GM18511 (cell line): Measurements from ENCODE around the gene SDK2.

ENCODE experiments used
- ATAC-seq: cut with Tn5 transposase; IDR thresholded peaks from one replicate; pipeline ENCODE4 v1.9.1; 2021; ENCODE audit warnings: mild to moderate bottlenecking, moderate library complexity; ENCODE audit not compliant: unreplicated experiment

Gene SDK2, protein sequence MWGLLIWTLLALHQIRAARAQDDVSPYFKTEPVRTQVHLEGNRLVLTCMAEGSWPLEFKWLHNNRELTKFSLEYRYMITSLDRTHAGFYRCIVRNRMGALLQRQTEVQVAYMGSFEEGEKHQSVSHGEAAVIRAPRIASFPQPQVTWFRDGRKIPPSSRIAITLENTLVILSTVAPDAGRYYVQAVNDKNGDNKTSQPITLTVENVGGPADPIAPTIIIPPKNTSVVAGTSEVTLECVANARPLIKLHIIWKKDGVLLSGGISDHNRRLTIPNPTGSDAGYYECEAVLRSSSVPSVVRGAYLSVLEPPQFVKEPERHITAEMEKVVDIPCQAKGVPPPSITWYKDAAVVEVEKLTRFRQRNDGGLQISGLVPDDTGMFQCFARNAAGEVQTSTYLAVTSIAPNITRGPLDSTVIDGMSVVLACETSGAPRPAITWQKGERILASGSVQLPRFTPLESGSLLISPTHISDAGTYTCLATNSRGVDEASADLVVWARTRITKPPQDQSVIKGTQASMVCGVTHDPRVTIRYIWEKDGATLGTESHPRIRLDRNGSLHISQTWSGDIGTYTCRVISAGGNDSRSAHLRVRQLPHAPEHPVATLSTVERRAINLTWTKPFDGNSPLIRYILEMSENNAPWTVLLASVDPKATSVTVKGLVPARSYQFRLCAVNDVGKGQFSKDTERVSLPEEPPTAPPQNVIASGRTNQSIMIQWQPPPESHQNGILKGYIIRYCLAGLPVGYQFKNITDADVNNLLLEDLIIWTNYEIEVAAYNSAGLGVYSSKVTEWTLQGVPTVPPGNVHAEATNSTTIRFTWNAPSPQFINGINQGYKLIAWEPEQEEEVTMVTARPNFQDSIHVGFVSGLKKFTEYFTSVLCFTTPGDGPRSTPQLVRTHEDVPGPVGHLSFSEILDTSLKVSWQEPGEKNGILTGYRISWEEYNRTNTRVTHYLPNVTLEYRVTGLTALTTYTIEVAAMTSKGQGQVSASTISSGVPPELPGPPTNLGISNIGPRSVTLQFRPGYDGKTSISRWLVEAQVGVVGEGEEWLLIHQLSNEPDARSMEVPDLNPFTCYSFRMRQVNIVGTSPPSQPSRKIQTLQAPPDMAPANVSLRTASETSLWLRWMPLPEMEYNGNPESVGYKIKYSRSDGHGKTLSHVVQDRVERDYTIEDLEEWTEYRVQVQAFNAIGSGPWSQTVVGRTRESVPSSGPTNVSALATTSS (N-terminal part only)

DNA sequence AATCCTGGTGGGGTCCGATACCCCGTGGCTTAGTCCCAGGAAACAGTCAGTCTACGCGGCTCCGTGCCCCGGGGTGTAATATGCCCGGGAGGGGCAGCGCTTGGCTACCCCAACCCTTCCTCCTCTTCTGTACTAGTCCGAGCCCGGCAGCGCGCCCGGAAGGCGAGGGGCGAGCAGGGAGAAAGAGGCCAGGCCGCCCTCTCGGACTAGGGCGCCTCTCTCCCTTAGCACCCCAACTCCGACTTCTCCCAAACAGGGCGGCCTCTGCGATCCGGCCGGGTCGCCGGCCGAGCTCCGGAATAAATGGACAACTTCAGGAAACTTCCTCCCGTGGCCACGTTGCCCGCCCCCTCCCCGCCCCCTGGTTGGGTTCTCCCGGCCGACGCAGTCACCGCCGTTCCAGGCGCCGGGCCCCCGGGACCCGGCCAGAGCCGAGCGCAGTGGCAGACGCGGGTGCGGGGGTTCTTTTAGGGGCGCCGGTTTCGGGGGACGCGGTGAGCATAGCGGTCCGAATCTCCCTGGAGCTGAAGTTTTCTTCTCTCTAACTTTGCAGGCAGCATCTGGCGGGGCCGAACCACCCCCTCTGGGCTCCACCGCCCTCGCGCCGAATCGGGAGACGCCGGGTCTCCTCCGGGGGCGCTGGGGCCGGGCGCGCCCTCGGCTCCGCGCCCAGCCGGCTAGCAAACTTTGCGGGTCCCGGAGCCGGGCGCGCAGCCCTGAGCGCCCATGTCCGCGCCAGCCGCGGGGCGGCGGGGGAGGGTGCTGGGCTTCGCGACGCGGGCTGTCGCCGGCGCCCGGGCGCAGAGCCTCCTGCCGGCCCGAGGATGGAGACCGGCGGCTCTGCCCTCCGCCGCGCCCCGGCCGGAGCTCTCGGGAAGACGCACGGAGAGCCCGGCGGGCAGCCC is at the start of gene SDK2:
Gene SDK2 (minus strand): TSS at position 301 of the 905 bp plus-strand sequence. CDS start 357 bp downstream, outside the sequence.
- ATAC-seq: no peak

DNA sequence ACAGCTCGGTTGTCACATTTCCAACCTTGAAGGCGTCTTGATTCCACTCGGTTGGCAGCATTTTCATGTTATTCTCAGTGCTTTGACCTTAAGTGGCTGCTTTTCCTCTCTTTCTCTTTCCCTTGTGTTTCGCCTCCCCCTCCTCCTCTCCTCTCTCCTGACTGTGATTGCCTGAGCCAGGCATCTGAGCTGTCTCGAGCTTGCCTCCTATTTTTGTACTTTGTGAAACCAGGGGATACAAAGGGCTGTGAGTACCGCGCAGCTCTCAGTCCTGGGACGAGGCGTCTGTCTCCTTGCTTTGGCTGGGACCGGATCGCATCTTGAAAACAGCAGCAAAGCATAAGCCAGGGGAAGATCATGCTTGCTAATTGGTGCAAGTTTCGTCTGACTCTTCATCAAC is 48.8 kb upstream of the SDK2 start:
- no peak for ATAC-seq

DNA sequence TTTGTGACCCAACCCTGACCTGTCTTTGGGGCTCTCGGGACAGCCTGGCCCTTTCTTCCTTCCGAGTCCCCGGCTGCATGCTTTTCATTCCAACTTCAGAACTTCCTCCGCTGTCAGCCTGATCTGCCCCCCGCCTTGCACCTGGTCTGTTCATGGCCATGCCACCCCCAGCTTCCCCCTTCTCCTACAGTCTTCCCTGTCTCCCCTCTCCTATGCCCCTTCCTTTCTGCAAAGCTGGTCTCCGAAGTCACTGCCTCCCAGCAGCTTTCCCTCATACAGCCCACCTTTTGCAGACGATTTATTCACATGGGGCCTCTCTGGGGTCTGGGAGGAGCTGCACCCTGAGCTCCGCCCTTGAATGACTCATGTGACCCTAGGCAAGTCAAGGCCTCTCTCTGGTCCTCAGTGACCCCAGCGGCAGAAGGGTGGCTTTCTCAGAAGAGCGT is 47.1 kb upstream of the SDK2 start:
- ATAC-seq: no peak

DNA sequence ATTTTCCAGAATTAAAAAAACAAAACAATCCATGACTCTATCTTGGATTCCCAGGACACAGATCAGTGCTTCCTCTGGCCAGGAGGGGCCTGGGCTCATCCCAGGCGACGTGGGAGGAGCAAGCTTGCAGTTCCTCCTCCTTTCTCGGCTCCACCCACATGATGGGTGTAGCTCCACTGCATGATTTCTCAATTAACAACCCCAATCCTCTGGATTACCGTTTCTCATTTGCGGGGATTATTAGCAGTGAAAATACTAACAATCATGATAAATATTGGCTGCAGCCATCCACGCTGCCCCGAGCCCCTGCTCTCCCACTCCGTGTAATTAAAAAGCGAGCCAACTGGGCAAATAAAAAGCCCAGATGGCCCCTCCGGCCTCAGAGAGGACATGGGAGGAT is 46.4 kb upstream of the SDK2 start:
- no peak for ATAC-seq

DNA sequence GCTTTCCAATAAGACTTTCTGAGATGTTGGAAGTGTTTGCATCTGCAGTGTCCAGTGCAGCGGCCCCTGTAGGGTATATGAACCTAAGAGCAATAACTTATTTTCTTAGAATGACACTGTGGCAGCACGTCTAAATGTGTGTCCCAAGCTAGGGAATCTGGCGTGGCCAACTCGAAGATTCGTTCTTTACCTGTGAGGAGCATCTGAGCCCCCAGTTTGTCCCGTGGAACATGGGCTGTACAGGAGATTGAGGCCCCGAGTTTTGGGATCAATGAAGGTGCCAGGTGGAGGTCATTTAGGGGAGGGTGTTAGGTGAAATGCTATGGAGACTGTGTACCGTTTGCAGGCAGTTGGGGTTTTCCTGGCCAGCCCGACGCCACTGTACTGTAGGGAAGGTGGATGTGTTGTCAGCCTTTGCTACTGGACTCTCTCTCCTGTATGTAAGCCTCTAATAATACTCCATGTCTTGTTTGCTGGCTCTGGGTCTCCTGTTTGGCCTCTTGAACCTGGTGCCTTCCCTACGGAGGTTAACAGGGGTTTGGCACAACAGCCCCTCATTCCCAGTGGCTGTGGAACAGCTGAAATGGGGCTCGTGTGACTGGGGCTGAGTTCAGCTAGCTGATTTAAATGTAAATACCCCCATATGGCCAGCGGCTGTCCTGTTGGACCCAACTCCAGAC is 45.5 kb upstream of the SDK2 start:
- no peak for ATAC-seq

DNA sequence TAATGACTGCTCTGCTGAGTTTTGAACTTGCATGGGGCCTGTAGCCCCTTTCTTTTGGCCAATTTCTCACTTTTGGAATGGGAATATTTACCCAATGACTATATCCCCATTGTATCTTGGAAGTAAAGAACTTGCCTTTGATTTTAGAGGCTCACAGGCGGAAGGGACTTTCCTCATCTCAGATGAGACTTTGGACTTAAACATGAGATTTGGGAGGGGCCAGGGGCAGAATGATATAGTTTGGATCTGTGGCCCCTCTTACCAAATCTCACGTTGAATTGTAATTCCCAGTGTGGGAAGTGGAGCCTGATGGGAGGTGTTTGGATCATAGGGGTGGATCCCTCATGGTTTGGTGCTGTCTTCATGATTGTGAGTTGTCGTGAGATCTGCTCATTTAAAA is 42.7 kb upstream of the SDK2 start:
- ATAC-seq: no peak

DNA sequence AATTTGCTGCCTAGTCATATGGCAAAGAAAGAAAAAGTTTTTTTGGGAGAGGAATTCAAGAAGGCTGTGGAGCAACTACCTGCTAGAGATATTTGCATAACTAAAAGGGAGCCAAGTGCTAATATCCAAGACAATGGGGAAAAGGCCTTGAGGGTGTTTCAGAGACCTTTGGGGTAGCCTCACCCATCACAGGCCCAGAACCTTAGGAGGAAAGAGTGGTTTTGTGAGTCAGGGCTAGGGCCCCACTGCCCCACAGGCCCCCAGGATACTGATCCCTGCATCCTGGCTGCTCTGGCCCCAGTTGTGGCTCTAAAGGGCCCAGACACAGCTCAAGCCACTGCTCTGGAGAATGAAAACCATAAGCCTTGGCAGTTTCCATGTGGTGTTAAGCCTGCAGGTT is 41.9 kb upstream of the SDK2 start:
- ATAC-seq: no peak

DNA sequence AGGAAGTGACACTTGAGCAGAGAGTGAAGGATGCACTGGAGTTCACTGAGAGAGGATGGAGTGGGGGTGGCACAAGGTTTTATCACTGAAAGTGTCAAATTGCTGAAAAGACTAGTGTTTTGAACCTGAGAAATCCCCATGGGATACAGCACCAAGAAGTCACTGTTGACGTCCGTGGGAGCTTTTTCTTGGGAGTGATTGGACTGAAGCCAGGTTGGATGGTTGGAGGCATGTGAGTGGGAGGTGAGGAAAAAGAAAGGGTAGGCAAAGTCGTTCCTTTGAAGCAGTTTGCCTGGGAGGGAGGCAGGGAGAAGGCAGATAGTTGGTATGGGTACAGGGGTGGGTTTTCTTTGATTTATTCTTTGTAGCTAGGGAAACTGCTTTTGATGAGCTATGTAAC is 39.9 kb upstream of the SDK2 start:
- no peak for ATAC-seq

DNA sequence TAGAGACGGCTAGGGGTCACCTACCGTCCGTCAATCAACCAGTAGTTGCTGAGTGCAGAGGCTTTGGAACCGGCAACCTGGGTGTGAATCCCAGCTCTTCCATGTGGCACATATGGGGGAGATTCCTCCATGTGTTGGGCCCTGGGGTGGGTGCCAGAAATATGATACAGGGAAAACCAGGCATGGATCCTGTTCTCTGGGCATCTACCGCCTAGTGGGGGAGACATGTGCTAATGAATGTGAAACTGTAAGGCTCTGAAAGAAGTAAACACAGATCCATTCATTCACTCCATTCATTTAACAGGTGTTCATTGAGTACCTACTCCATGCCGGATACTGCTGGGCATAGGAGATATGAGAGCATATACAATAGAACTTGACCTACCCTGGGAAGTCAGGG is 39.5 kb upstream of the SDK2 start:
- no peak for ATAC-seq

DNA sequence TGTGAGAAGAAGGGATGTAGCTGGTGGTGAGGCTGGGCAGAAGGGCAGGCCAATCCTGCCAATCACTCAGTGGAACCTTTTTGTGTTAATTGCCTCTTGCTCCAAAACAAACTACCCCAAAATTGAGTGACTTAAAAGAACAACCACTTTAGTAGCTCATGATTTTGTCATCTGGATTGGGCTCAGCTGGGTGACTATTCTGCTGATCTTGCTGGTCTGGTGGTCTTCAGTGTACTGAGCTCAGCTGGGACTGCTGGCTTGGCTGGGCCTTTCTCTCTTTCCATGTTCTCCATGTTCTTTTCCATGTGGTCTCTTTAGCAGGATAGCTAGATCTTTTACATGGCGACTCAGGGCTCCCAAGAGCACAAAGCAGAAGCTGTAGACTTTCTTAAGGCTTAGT is 37.7 kb upstream of the SDK2 start:
- no peak for ATAC-seq

DNA sequence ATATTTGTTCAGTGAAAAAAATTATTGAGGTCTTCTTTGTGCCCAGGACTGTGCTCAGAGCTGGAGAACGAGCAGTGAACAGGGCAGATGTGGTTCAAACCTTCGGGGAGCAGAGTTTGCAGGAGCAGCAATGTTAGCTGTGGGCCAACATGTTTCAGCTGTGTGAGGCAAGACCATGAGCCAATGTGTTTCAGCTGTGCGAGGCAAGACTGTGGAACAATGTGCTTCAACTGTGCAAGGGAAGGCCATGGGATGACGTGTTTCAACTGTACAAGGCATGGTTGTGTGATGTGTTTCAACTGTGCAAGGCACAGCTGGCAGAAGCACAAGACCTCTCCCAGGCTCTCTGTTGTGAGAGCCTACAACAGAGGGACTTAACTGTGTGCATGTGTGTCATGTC is 35.2 kb upstream of the SDK2 start:
- no peak for ATAC-seq

DNA sequence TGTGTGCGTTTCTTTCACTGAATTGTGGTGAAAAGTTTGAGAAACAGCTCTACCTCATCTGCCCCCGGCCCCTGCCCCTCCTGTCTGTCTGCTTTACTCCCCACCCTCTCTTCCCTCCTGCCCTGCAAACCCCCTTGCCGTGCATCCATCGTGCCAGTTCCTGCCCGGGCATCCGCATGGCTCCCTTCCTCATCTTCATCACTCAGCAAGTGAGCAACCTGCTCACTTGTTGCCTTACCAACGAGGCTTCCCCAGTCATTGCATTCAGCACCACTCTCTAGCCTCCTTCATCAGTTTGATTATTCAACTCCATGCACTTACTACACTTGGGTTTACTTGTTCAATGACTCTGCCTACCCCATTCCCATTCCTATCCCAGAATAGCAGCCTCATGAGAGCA is 34.8 kb upstream of the SDK2 start:
- no peak for ATAC-seq

DNA sequence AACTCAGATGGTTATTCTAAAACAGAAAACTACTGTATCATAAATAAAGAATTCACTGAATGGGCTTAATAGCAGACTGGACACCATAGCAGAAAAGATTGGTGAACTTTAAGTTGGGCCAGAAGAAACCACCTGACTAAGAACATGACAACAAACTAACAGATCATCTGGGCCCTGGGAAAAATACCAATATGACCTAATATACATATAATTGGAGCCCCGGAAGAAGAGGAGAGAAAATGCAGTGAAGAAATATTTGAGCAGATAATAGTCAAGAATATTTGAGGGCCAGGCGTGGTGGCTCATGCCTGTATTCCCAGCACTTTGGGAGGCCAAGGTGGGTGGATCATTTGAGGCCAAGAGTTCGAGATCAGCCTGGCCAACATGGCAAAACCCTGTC is 25.5 kb upstream of the SDK2 start:
- ATAC-seq: no peak

DNA sequence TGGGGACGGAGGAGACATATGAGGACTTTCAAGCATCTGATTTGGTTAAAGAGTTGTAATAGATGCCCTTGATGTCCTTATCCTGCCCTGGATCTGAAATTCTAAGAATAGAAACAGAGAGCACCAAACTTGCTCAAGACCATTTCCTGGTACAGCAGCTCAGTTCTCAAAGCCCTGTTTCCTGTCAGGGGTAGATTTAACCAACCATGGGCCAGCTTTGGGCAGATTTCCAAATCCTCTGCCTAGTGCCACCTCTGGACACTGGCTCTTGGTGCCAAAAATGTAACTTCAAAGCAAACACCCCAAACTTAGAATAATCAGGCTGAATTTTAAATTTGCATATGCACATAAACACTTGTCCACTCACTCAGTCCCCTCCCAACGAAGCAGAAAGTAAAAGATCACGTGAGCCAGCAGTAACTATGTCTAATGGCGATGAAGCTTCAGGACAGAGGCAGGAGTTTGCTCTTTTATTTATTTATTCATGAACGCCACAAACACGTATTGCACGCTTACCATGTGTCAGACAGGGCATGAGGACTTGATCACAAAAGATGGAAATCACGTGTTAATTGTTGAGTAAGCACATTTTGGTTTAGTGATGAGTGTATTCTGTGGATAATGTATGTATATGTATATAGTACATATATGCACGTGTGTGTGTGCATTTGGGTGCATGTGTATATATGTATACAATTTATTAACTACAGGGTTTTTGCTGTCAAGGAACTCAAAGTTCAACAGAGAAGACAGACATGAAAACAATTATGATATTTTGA is 23.1 kb upstream of the SDK2 start:
- ATAC-seq: no peak

DNA sequence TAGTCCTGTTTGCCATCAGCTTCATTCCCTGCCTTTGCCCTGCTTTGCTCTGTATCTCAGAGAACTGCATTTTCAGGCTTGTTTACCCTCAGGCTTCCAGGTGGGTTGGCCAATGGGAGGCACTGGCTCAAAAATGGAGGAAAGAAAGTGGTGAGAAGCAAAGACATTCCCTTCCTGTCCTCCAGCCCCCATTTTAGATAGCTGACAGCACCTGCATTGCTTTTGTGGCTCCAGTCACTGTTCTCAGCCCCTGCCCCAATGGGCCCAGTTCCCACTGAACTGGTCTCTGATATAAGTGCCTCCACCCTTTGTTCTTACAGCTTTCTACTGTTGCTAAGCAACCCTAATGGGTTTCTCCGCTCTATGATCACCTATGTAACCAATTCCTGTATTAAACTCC is 19.4 kb upstream of the SDK2 start:
- no peak for ATAC-seq

DNA sequence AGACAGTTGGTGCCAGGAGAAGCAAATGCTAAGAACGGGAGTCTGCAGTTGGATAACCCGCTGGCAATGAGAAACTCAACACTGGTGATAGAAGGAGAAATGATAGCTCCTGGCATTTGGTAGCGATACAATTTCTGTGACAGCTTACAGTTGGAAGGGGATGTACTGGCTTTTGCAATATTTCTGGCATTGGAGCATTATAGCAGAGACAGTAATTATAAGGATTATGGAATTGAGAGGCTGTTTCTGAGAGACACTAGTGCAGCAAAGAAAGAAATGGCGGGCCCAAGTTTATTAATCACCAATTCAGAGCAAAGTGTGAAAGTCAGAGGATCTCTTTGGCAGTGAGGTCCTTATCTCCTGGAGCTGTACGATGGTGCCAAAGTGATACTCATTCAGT is 16.1 kb upstream of the SDK2 start:
- no peak for ATAC-seq

DNA sequence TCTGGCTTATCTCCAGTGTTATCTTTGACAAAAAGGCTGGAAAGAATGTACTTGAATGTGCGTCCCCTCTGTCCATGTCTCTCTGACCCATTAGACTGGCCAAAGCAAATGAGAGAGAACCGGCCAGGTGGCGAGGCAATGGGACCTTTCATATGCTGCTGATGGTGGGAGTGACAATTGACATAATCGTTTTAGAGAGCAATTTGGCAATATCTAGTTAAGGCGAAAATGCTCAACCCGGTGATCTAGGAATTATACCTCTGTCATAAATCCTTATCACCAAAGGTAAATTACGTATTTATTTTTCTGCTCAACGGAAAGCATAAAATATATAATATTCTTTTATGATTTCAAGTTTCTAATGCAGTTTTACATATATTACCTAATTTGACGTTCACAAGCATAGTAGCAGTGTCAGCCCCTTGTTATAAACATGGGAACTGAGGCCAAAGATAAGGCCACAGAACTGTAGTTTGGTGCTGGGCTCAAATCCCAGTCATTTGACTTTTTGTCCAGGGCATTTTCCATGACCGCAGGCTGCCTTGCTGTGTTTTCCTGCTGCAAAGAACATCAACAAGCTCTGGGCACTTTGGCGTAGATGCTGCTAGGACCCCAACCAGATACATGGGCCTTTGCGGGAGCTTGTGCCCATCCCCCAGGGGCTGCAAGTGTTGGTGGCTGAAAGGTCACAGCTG is 14.7 kb upstream of the SDK2 start:
- ATAC-seq: no peak

DNA sequence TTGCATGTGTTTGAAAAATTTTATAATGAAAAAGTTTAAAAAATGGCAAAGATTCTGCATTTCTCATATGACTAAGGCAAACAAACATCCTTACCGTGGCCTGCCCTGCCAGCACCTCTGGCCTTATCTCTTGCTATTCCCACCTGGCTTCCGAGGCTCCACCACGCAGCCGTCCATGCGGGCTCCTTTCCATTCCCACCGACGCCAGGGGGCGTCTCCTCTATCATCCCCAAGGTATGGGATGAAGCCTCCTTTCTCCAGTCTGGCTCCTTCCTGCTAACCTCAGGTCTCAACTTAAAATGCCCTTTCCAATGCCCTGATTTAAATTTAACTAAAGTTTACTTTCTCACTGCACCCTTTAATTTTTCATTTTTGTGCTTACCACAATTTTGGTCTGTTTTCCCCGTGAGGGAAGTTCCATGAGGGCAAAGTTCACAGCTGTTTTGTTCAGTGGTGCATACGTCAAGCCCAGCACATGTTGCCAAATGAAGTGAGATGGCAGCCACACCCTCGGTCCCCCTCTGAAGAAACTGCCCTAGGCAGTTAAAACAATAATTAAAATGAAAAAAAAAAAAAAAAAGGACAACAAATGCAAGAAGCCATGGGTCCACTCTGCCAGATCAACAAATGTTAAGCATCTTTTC is 13.3 kb upstream of the SDK2 start:
- ATAC-seq: no peak
